TTC549 (cell line): ENCODE data around the gene ACTR5.
"Not testable (repeated sequence)": the region's sequence is repeated elsewhere in the genome, so short reads cannot be mapped to it uniquely, and the experiment has no call there.

Source experiments
- FAIRE-seq: peaks from 2 replicates; lab custom pipeline; 2012; peaks lifted over from hg19 to GRCh38; lab: Jason Lieb, UNC

ACTR5 gene

GRCh38 chr20:38769376-38770295 lies 21.4 kb downstream of the ACTR5 start:
- FAIRE-seq = no peak

- no peak for FAIRE-seq
Measured at GRCh38 chr20:38770546-38770945, 22.3 kb downstream of the ACTR5 start.

- FAIRE-seq = no peak
Measured at GRCh38 chr20:38770970-38771369, 22.7 kb downstream of the ACTR5 start.

- FAIRE-seq = no peak
Measured at GRCh38 chr20:38771621-38772020, 23.4 kb downstream of the ACTR5 start.

GRCh38 chr20:38774167-38774566 lies 25.9 kb downstream of the ACTR5 start:
- no peak for FAIRE-seq

DNA sequence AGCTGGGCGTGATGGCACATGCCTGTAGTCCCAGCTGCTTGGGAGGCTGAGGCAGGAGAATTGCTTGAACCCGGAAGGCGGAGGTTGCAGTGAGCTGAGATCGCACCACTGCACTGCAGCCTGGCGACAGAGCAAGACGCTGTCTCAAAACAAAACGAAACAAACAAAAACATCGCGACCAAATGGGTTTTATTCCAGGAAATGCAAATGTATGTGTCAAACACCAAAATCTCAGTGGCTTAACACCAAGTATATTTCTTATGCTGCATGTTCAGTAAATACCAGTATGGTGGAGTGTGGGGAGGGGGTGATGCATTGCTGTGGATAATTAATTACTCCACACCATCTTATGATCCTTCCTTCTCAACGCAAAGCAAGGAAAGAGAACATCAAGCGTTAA lies 28.1 kb downstream of the ACTR5 start:
- no peak for FAIRE-seq

DNA sequence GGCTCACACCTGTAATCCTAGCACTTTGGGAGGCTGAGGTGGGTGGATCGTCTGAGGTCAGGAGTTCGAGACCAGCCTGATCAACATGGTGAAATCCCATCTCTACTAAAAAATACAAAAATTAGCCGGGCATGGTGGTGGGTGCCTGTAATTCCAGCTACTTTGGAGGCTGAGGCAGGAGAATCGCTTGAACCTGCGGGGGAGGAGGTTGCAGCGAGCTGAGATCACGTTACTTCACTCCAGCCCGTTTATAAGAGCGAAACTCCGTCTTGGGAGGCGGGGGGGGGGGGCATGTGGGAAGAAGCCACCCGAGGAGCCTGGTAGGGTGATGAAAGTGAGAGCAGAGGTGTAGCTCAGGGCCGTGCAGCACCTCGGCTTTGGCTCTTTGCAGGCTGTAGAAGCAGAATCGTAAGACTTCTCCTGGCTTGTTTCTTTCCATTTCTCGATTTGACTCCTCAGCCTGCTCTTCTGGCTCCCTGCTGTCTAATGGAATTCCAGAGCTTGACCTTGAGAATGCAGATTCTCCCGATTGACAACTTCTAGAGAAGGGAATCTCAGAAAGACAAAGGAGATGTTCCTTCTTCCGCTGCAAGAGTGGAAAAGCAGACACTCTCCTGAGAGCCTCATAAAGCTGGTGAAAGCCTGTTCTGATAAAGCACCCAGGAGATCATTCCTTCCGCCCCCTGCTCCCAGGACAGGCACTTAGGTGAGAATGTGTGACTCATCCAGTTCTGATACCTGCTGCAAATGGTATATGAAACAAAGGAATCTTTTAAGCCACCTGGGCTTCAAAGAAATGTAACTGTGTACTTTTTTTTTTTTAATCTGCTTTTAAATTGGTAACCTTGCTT lies 31.2 kb downstream of the ACTR5 start:
- FAIRE-seq = no peak

GRCh38 chr20:38782275-38782674 lies 34.0 kb downstream of the ACTR5 start:
- no peak for FAIRE-seq

- no peak for FAIRE-seq
Measured at GRCh38 chr20:38787870-38788269, 39.6 kb downstream of the ACTR5 start.

GRCh38 chr20:38789503-38790199 lies 41.4 kb downstream of the ACTR5 start:
- no peak for FAIRE-seq

- no peak for FAIRE-seq
Measured at GRCh38 chr20:38790200-38791053, 42.2 kb downstream of the ACTR5 start.

DNA sequence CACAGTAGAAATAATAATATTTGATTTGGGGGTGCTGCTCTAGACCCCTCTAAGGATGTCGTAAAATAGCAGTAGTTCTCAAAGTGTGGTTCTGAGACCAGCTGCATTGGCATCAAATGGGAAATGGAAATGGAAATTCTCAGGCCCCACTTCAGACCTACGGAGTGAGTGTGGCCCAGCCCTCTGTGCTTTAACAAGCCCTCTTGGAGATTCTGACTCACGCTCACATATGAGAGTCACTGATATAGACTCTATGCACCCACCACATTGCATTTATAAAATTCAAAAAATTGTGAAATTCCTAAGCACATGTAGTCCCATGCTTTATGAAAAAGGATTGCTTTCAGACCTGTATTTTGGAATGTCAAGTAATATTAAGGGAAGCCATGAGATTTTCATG lies 43.0 kb downstream of the ACTR5 start:
- no peak for FAIRE-seq

DNA sequence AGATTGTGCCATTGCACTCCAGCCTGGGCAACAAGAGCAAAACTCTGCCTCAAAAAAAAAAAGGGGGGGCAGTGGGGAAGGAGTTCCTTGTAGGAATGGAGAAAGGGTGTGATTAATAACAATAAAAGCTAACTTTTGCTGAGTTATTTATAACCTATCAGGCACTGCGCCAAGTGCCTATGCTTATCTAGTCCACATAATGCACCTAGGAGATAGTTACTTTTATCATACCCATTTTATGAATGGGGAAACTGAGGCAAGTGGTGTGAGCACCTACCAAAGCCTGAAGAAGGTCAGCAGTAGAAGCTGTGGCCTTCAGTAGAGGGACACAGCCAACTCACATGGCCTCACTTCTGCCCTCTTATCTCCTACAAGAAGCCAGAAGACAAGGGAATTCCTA lies 43.7 kb downstream of the ACTR5 start:
- no peak for FAIRE-seq

- not testable (repeated sequence) for FAIRE-seq
Measured at GRCh38 chr20:38794057-38794456, 45.8 kb downstream of the ACTR5 start.

- FAIRE-seq = no peak
Measured at GRCh38 chr20:38798266-38798665, 50.0 kb downstream of the ACTR5 start.

- FAIRE-seq = no peak
Measured at GRCh38 chr20:38799203-38799602, 50.9 kb downstream of the ACTR5 start.

GRCh38 chr20:38800882-38801281 lies 52.6 kb downstream of the ACTR5 start:
- FAIRE-seq = no peak

- no peak for FAIRE-seq
Measured at GRCh38 chr20:38804221-38804620, 56.0 kb downstream of the ACTR5 start.

DNA sequence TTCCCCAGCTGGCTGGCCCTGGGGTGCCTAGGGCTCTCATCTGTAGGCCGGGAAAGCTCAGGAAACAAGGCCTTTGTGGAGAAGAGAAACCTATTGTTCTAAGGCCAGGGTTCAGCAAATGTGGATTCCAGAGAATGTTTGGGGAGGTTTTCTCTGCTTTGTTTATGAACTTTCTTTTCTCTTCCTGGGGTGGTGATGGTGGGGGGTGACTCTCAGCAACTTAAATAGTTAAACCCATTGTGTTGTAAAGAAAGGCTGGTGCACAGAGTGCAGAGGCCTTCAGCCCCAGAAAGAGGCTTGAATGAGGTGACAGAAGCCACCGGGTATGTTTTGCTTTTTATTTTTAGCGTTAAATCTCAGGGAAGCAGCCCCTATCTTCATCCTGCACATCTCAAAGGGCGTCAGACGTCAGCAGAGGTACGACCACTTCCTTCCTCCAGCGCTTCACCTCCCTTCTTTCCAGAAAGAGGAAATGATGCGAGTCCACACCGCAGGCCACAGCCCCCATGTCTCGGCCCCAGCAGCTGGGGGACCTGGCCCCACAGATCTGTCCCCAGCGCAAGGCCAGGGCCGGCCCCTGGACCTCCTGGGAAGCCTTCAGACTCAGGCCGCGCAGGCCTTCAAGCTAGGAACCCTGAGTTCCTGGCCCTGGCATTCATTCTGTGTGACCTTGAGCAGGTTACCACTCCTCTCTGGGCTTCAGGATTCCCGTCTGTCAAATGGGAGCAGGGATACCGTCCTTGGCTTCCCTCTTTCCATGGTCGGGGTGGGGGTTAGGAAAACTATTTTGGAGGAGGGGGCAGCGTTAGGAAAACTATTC lies 56.6 kb downstream of the ACTR5 start:
- FAIRE-seq = no peak

GRCh38 chr20:38805502-38805957 lies 57.3 kb downstream of the ACTR5 start, which contains the start of gene PPP1R16B:
TSS of gene PPP1R16B (plus strand) at chr20:38805697. CDS start at chr20:38835926, 30,229 bp downstream.
- FAIRE-seq = no peak
